Suppressor macrophage treated with lipopolysaccharide for 4 hours (primary cell): ENCODE results near the gene ARG2.
A peak's percentile ranks its signal among the peaks of the same experiment; 100 is the strongest.
"Not testable (repeated sequence)": the region's sequence is repeated elsewhere in the genome, so short reads cannot be mapped to it uniquely, and the experiment has no call there.

Source experiments
- DNase-seq: peaks from one replicate; pipeline ENCODE4 v3.0.0-alpha.2; 2020

The ARG2 gene

DNA sequence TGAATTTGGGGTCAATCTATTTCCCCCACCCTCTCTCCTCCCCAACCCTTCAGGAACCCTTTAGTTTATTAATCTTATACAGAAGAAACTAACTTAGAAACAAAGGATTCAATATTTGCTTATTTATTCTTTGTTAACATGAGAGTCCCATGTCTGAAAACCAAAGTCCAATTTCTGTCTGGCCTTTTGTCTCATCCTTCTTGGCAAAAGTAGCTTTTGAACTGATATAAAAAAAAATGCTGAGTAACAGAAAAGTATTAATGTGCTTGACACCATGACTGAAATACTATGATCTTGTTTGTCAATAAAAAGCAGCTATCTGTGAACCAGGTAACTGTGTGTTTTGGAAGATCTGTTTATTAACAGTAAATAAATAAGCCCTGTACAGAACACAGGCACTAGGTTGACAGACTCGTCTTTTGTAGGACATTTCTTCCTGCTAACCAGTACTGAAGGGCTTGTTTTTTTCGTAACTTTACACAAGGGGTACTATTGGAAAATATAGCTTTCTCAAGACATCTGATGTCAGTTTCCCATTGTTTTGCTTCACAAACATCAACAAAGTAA lies 30.4 kb upstream of the ARG2 start:
- DNase-seq: no peak

DNA sequence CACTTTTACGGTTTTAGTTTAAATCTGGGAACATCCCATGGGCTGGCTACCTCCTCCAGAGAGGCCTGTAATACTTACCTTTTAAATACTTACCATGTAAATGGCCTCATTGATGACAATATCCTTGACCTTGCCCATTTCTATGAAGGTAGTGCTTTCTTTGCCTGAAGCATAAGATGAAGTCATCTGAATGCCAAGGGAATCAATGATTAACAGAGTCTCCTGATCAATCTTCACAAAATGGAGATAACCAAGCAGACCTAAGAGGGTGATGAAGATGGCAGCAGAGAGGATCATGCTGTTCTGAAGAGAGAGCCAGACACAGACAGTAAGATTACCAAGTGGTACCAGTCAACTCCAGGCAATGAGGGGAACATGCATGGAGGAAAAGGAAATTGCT lies 26.1 kb upstream of the ARG2 start:
- DNase-seq: not testable (repeated sequence)

DNA sequence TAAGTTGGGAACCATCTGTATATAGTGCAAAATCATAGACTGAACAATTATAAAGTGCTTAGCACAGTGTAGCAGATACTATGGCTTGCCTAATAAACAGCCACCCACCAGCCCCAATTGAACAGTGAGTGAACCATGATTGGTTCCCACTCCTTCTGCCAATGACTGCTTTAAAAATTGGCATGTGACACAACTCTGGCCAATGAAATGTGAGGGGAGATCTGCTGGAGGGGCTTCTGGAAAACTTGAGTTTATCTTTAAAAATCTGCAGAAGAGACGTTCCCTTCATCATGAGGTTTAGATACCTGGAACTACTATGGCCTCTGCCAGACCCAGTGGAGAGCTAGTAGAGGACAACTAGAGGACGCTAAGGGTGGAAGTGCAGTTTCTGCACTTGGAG lies 24.3 kb upstream of the ARG2 start:
- DNase-seq: no peak

- DNase-seq: peak; percentile 95
Observed at GRCh38 chr14:67599698-67600561, 19.8 kb upstream of the ARG2 start, which contains the start of gene PIGH. TSS of gene PIGH (minus strand) at chr14:67600268. CDS start at chr14:67600203, 65 bp downstream.

GRCh38 chr14:67600562-67600974 lies 19.2 kb upstream of the ARG2 start:
- not testable (repeated sequence) for DNase-seq

GRCh38 chr14:67602076-67602475 lies 17.6 kb upstream of the ARG2 start:
- peak; percentile 19 for DNase-seq

DNA sequence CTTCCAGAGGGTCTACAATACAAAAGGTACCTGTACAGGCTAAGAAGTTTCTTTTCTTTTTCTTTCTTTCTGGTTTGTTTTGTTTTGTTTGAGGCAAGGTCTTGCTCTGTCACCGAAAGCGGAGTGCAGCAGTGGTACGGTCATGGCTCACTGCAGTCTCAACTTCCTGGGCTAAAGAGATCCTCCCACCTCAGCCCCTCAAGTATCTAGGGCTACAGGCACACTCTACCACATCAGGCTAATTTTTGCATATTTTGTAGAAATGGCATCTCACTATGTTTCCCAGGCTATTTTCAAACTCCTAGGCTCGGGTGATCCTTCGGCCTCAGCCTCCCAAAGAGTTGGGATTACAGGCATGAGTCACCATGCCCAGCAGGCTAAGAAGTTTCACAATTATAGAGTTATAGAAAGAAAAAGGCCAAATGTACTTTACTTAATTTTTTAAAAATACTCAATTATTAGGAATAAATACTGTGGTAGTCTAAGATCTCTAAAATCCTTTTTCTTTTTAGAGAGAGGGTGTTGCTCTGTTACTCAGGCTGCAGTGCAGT lies 16.6 kb upstream of the ARG2 start:
- DNase-seq: no peak

- DNase-seq: no peak
Observed at GRCh38 chr14:67607646-67608045, 12.1 kb upstream of the ARG2 start.

GRCh38 chr14:67609642-67610310 lies 9.9 kb upstream of the ARG2 start:
- DNase-seq: no peak

GRCh38 chr14:67610491-67610890 lies 9.2 kb upstream of the ARG2 start:
- DNase-seq: no peak

- DNase-seq: peak; percentile 75
Observed at GRCh38 chr14:67618617-67619063, 1.1 kb upstream of the ARG2 start.

DNA sequence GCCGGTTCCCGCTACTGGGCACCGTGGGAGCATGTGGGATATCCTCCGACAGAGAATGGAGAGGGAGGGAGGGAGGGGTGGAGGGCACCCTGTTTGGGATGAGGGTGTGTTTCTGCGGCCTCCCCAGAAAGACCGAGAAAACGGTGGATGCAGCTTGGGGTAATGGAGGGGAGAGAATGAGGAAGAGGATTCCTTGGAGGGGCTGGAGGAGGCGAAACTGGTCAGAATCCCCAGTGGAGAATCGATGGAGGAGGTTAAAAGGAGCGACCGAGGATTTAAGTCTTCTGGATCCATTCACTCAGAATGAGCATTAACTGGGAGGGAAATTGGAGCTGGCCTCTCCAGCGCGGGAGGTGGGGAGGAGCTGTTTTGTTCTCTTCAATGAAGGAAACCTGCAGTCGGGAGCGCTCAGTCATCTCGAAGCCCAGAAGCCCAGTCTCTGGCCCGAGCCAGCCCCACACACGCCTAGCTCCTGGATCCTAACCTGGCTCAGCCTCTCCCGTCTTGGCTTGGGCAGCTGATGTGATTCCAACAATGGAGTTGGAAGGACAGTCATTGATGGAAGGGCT lies 581 bp downstream of the ARG2 start:
- DNase-seq: no peak

DNA sequence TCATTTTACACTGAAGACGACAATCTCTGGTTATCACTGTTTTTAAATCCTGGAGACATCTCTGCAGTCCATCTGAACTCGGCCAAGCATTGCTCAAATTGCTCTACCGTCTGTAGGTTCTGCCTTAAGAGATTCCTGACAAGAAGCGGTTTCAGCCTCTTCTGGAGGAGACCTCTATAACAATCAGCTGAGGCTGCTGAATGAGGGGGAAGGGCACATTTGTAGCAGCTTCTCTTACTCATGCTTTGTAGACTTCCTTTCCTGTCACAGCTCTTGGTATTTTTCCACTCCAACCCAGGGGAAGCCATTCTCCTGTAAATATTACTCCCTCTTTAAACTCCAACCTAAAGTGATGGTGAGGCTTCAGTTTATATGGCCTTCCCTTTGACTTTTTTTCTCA lies 3.0 kb downstream of the ARG2 start:
- DNase-seq: peak; percentile 54

DNA sequence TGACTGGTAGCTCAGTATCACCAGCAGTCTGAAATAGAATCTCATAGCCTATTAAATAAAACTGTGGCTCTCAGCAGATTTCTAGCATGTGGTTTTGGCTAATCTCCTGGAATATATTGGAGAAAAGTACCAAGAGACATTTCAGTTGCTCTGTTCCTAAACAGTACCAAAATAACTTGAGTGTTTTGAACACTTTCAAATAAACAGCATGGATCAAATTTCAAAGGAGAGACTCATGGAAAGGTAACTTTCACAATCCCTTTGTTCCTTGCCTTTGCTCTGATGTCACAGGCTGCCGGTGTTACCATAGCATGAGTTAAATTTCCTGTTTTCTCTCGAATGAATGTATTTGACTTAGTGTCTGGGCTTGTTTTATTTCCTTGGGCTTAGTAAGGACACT lies 3.4 kb downstream of the ARG2 start:
- peak; percentile 16 for DNase-seq

DNA sequence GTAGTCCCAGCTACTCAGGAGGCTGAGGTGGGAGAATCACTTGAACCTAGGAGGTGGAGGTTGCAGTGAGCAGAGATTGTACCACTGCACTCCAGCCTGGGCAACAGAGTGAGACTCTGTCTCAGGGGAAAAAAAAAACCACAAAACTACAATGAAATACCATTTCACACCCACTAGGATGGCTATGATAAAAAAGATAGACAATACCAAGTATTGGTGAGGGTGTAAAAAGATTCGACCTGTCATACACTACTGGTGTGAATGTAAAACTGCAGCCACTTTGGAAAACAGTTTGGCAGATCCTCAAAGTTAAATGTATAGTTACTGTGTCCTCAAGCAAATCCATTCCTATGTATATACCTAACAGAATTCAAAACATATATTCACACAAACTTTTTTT lies 6.4 kb downstream of the ARG2 start:
- not testable (repeated sequence) for DNase-seq

DNA sequence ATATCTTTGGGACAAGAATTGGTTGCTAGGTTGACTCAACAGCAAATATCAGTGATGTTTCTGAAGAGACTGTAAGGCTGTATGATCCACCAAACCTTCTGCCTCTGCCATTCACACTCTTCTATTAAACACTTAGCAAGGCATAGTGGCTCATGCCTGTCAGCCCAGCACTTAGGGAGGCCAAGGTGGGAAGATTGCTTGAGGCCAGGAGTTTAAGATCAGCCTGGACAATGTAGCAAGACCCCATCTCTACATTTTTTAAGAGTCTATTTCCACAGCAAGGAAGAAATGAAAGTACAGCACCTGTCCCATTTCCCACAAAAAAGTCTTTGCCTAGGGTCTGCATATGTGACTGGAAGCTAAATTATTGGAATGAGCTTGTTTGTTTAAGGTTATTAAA lies 7.8 kb downstream of the ARG2 start:
- DNase-seq: no peak

DNA sequence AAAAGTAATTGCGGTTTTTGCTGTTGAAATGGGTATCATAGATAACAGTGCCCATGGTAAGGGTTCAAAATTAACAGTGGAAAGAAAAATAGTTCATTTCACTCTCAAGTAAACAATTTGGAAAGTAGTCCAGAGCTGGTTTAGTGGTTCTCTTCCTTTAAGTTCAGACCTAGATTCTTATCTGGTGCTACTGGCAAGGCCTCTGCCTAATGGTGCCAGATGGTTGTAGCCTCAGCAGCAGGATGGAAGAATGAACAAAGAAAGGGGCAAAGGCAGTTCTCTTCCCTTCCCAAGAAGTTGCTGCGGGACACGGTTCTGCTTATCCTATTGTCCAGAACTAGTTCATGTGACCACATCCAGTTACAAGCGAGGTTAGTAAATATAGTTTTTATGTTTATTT lies 10.5 kb downstream of the ARG2 start:
- DNase-seq: no peak

- DNase-seq: no peak
Observed at GRCh38 chr14:67630938-67631337, 11.2 kb downstream of the ARG2 start.

DNA sequence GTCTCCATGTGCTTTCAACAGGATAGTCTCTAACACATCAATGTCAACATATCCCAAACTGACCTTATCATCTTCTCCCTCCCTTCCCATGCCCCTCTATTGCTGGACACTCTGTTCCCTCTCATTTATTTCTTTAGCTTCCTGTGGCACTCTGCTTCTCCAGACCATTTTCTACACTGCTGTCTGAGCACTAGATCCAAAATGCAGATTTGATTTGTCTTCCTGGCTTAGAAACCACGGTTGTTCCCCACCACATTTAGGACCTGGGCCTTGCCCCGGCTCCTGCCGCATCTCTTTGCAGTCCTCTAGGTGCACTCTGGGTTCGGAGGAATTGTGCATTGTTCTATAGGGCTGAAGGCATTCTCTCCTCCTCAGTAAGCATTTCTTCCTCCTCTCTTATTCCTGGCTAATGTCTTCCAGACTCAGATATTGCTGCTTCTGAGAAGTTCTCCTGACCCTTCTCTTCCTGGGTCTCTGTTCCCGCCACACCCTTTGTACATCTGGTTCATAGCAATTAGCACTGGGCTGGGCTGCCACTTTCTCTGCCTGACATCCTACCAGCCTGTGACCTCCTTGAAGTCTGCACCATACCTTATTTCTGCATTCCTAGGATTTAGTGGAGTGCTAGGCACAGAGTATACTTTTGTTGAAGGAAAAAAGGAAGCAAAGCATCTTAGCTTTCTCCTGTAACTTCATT lies 13.9 kb downstream of the ARG2 start:
- no peak for DNase-seq

- no peak for DNase-seq
Observed at GRCh38 chr14:67636361-67636919, 16.7 kb downstream of the ARG2 start.

DNA sequence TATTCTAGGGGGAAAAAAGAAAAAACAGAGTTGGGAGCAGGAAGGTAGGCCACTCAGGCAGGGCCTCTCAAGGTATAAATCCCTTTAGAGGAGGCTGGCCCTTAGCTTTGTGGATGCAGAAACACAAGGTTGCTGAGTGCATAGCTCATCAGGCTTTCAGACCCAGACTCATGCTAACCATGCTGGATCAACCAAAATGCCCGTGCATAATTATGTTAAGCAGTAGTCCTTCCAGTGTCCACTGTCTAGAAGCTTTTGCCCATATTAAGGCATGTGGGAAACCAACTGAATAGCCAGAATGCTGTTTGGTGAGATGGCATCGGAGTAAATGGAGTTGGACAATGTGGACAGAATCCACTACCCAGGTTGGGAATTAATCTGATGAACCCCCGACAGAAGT lies 18.9 kb downstream of the ARG2 start:
- DNase-seq: no peak

DNA sequence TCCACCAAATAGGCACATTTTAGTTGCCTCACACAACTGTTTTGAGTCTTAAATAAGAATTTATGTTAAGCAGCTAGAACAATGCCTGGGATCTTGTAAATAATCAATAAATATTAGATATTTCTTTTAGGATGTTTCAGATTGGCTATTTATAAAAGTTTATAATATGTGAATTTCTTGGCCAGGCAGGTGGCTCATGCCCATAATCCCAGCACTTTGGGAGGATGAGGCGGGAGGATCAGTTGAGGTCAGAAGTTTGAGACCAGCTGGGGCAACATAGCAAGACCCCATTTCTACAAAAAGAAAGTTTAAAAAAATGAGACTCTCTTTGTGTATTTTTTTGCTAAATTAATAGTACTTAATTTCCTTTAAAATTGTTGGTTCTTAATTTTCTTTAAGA lies 21.8 kb downstream of the ARG2 start:
- no peak for DNase-seq
